Measurements from ENCODE around the gene EPAS1.

EPAS1 gene

GRCh38 chr2:46378616-46379015 is 81.4 kb downstream of the EPAS1 start:
- TF ChIP-seq ZNF70 (CRISPR knock-in tag; IDR thresholded peaks at IDR 0.05), result no peak
- TF ChIP-seq ZNF565 (CRISPR knock-in tag; conservative IDR thresholded peaks at IDR 0.05; ENCODE audit: low read depth), result no peak
- no peak for ATAC-seq

DNA sequence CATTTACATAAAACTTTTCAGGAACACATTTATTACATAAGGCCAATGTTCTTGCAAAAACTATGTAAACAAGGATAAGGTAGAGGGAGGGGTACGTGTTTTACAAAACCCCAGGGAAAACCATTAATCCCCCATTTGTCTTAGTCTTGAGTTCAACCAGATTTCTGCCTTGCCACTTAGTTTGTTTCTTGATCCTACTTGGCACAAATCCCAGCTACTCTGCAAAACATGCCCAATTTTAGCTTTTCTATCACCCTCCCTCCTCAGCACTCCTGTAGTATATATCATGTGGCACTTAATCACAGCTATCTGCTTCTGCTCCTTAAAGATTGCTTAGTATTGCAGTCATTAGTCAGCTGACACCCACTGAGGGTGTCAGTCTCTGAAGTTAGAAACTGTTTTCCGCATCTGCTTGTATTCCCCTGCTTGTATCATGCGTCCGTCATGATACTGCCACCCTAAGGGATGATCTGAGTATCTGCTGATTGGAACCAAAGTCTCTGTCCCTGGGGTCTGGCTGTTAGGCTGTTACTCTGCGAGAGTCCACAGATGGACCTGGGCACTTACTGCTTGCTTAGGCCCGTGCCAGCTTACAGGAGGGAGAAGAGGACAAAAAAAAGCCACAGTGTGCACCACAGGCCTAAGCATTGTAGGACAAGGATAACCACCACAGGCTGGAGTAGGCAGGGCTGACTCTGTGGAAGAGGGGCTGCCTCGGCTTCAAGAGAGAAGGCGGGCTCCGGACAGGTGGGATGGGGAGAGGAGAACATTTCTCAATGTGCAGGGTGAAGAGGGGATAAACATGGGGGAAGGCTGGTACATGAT is 82.2 kb downstream of the EPAS1 start:
- TF ChIP-seq, protein P1, sequence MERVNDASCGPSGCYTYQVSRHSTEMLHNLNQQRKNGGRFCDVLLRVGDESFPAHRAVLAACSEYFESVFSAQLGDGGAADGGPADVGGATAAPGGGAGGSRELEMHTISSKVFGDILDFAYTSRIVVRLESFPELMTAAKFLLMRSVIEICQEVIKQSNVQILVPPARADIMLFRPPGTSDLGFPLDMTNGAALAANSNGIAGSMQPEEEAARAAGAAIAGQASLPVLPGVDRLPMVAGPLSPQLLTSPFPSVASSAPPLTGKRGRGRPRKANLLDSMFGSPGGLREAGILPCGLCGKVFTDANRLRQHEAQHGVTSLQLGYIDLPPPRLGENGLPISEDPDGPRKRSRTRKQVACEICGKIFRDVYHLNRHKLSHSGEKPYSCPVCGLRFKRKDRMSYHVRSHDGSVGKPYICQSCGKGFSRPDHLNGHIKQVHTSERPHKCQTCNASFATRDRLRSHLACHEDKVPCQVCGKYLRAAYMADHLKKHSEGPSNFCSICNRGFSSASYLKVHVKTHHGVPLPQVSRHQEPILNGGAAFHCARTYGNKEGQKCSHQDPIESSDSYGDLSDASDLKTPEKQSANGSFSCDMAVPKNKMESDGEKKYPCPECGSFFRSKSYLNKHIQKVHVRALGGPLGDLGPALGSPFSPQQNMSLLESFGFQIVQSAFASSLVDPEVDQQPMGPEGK (CRISPR knock-in tag; IDR thresholded peaks at IDR 0.05; ENCODE audit: borderline replicate concordance), result no peak
- TF ChIP-seq CREB5 (CRISPR knock-in tag; IDR thresholded peaks at IDR 0.05; ENCODE audit: low read depth) (no peak), ZNF565 (CRISPR knock-in tag; conservative IDR thresholded peaks at IDR 0.05; ENCODE audit: low read depth) (no peak), ZC3H10 (CRISPR knock-in tag; IDR thresholded peaks at IDR 0.05) (no peak), RARB (CRISPR knock-in tag; IDR thresholded peaks at IDR 0.05) (no peak), BACH2 (CRISPR knock-in tag; IDR thresholded peaks at IDR 0.05; ENCODE audit: borderline replicate concordance) (no peak), CSRNP3 (CRISPR knock-in tag; IDR thresholded peaks at IDR 0.05) (no peak), ZFP3 (CRISPR knock-in tag; IDR thresholded peaks at IDR 0.05) (no peak), TCF4 (CRISPR knock-in tag; IDR thresholded peaks at IDR 0.05; ENCODE audit: borderline replicate concordance) (no peak), SNAI2 (CRISPR knock-in tag; IDR thresholded peaks at IDR 0.05) (no peak), PPARA (CRISPR knock-in tag; IDR thresholded peaks at IDR 0.05; ENCODE audit: borderline replicate concordance) (no peak), CSDC2 (CRISPR knock-in tag; IDR thresholded peaks at IDR 0.05) (no peak), TSHZ2 (CRISPR knock-in tag; IDR thresholded peaks at IDR 0.05) (no peak), ZFP30 (CRISPR knock-in tag; IDR thresholded peaks at IDR 0.05) (no peak), ISL1 (CRISPR knock-in tag; IDR thresholded peaks at IDR 0.05) (no peak), TOX (CRISPR knock-in tag; IDR thresholded peaks at IDR 0.05; ENCODE audit: borderline replicate concordance) (no peak), ZNF8 (CRISPR knock-in tag; IDR thresholded peaks at IDR 0.05) (no peak)
- no peak for ATAC-seq

- no peak for ATAC-seq
- TF ChIP-seq, protein P1 (CRISPR knock-in tag; IDR thresholded peaks at IDR 0.05; ENCODE audit: borderline replicate concordance), result no peak
- TF ChIP-seq ZC3H10 (CRISPR knock-in tag; IDR thresholded peaks at IDR 0.05) (no peak), TOX (CRISPR knock-in tag; IDR thresholded peaks at IDR 0.05; ENCODE audit: borderline replicate concordance) (no peak), ZFP3 (CRISPR knock-in tag; IDR thresholded peaks at IDR 0.05) (no peak), TCF4 (CRISPR knock-in tag; IDR thresholded peaks at IDR 0.05; ENCODE audit: borderline replicate concordance) (no peak), ZNF8 (CRISPR knock-in tag; IDR thresholded peaks at IDR 0.05) (no peak)
These were observed 83.1 kb downstream of the EPAS1 start for GRCh38 chr2:46380038-46380940.
